Central memory CD8-positive, alpha-beta T cell (primary cell): ENCODE measurements around the gene AATF.

ENCODE experiments used
- ATAC-seq: fragments of 150-1000 bp; cut with Tn5 transposase; replicated peaks from 2 replicates; pipeline ENCODE4 v1.10.0; 2022; ENCODE audit warnings: mild to moderate bottlenecking, moderate FRiP score, moderate number of reproducible peaks; ENCODE audit not compliant: poor library complexity, severe bottlenecking; ENCODE audit errors: extremely low read depth
- DNase-seq, 2 donors: peaks; one replicate each; pipeline ENCODE4 v3.0.0; 2021; ENCODE audit warnings: low spot score in 2 of 2
- H3K27ac Mint-ChIP-seq: one replicate; pipeline ENCODE4 v1.8.0; 2022; ENCODE audit warnings: low read depth, mild to moderate bottlenecking, moderate library complexity, mixed read lengths
- H3K27me3 Mint-ChIP-seq: one replicate; pipeline ENCODE4 v1.8.0; 2022; ENCODE audit warnings: mixed read lengths
- H3K36me3 Mint-ChIP-seq: one replicate; pipeline ENCODE4 v1.8.0; 2022; ENCODE audit warnings: mild to moderate bottlenecking, moderate library complexity, mixed read lengths; ENCODE audit not compliant: insufficient read depth
- H3K4me1 Mint-ChIP-seq: one replicate; pipeline ENCODE4 v1.8.0; 2022; ENCODE audit warnings: mixed read lengths
- H3K4me3 Mint-ChIP-seq: one replicate; pipeline ENCODE4 v1.8.0; 2022; ENCODE audit warnings: mild to moderate bottlenecking, moderate library complexity, mixed read lengths
- H3K9me3 Mint-ChIP-seq: one replicate; pipeline ENCODE4 v1.8.0; 2022; ENCODE audit warnings: mixed read lengths

AATF gene

DNA sequence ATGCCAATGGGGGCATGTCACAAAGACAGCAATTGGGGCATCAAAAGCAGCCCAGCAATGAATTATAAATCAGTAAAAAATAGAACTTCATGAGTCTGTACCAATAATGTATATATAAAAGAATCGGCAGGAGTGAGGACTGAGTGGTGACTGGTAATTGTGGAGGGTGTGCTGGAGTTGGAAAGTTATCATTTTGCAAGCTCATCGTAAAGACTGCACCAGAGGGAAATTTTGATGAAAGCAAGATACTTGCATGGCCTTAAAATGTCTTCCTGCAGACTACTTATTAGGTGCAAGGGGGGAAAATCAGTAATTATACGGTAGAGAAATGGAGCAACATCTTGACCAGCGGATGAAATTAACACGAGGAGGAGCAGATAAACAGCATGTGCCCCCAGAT, 138.9 kb downstream of the AATF start:
- ATAC-seq (no peak), DNase-seq (no peak)
- Mint-ChIP-seq H3K27me3 (no peaks in the 10 kb centered on the region), H3K4me3 (no peak overlapping the region), H3K4me1 (peaks cover 38% of the 10 kb centered on the region), H3K36me3 (peaks cover 4% of the 10 kb centered on the region), H3K27ac (no peak overlapping the region), H3K9me3 (no peaks in the 10 kb centered on the region)

DNA sequence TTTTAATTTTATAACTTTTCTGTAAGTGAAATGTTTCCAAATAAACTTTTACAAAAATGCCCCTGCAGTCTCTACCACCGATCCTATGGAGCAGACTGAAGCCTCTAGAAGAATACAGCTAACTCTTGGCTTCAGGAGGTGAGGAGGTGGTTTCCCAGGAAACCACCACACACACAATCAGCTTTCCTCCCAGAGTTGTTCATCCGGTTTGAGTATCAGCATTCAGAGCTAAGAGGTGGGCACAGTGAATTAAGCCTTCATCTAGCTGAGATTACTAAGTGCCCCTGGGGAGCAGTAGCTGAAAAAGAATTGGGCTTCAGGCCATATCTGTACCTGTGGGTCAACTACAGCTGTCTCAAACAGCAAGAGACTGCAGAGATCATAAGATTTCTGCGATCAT, 139.7 kb downstream of the AATF start:
- Mint-ChIP-seq H3K4me3 (peak overlapping the region; percentile 41), H3K27ac (peak overlapping the region; percentile 99), H3K4me1 (peaks cover 38% of the 10 kb centered on the region), H3K9me3 (no peaks in the 10 kb centered on the region), H3K27me3 (no peaks in the 10 kb centered on the region), H3K36me3 (peaks cover 6% of the 10 kb centered on the region)
- no peak for ATAC-seq
- DNase-seq = no peak

DNA sequence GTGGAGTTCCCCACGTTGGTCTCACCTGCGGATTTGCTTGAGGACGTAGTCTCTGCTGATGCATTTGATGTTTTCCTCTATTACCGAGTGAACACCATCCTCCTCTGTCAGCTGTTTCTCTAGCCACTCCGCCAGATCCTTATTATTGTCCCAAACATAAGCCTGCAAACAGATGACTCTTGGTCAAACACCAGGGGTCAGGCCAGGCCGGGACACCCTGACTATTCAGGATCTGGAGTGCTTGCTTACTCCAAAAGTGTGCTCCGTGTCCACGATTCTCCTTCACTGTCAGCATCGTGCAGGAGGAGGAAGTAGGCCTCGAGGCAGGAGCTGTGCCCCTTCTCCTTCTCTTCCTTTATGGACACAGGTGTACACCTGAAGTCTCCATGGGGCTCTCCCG, 140.2 kb downstream of the AATF start:
- Mint-ChIP-seq H3K9me3 (no peaks in the 10 kb centered on the region), H3K4me3 (peak overlapping the region; percentile 72), H3K27me3 (no peaks in the 10 kb centered on the region), H3K36me3 (peaks cover 6% of the 10 kb centered on the region), H3K4me1 (peaks cover 38% of the 10 kb centered on the region), H3K27ac (peak overlapping the region; percentile 99)
- ATAC-seq = no peak
- no peak for DNase-seq

DNA sequence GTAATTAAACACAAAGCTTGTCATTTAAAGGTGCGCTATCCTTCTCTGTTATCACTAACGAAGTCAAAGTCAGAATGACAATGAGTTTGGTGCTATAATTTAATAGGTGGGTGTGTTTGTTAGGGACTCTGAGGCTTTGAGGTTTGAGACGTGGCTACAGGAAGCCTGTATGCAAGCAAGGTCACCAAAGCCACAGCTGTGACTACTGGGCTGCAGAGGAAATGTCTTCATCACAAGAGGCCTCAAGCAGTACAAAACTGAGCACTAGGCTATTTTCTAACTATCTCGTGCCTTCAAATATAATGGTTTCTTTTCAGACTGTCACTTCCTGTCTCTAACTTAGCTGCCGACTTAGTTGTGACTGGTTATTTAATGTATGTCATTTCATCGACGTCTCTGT, 141.2 kb downstream of the AATF start:
- peak; percentile 98 for ATAC-seq
- peak overlapping the region; percentile 99 for H3K27ac Mint-ChIP-seq

DNA sequence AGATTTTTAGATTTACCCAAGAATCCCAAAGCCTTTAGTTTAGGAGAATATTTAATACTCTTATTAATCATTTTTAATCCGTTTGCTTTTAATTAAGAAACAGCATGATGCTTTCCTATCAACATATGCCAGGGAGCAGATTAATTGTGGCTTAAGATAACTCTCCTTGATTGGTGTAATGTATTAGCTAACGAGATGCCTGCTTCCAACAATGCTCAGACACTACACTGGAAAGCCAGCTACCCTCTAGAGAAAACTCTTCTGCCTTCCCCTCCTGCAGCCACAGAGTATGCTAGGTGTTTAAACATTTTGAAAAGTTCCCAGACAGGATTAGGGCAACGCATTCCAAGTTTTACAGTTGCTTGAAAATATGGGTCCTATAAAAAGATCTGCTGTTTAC, 142.2 kb downstream of the AATF start:
- H3K4me1 Mint-ChIP-seq = peaks cover 38% of the 10 kb centered on the region
- no peaks in the 10 kb centered on the region for H3K9me3 Mint-ChIP-seq

More for the DNA sequence above, 141.2 kb downstream of the AATF start:
- Mint-ChIP-seq H3K9me3 (no peaks in the 10 kb centered on the region), H3K4me3 (peak overlapping the region; percentile 72), H3K4me1 (peaks cover 38% of the 10 kb centered on the region), H3K27me3 (no peaks in the 10 kb centered on the region), H3K36me3 (peaks cover 6% of the 10 kb centered on the region)
- DNase-seq = peak; percentile 30 to 70

DNA sequence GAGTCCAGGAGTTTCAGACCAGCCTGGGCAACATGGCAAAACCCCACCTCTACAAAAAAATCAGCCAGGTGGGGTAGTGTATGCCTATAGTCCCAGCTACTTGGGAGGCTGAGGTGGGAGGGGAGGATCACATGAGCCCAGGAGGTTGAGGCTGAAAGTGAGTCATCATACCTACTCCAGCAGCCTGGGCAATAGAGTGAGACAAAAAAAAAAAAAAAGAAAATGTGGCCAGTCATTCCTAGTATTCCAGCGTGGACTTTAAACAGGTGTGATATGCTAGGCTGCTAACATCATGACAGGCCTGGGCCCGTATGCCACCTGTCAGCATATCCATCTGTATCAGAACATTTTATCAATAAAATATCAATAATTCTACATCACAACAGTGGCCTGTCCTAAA, 143.3 kb downstream of the AATF start:
- no peaks in the 10 kb centered on the region for H3K9me3 Mint-ChIP-seq
- H3K27me3 Mint-ChIP-seq = no peaks in the 10 kb centered on the region
- peaks cover 38% of the 10 kb centered on the region for H3K4me1 Mint-ChIP-seq
- no peak for ATAC-seq
- H3K27ac Mint-ChIP-seq = no peak overlapping the region
- no peak overlapping the region for H3K4me3 Mint-ChIP-seq
- DNase-seq = no peak
- peaks cover 7% of the 10 kb centered on the region for H3K36me3 Mint-ChIP-seq

More for the DNA sequence above, 142.2 kb downstream of the AATF start:
- DNase-seq (no peak), ATAC-seq (no peak)
- Mint-ChIP-seq H3K27me3 (no peaks in the 10 kb centered on the region), H3K4me3 (peak overlapping the region; percentile 72), H3K36me3 (peaks cover 6% of the 10 kb centered on the region), H3K27ac (peak overlapping the region; percentile 99)

DNA sequence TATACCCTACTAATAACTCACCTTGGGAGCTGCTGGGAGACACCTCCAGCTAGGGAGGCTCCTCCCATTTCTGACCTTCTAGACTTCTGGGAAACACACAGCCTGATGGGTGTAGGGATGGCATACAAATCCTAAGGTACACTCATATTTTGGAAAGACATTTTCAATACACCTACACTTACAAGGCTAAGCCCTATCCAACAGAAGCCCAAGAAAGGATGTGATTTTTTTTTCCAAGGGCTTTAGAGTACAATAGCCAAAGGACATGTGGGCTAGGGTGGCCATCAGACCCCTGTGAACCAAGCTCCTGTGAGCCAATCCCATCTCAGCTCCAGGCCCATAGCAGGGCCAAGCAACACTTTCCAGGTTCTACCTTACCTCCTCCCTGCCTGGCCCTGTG, 143.9 kb downstream of the AATF start:
- Mint-ChIP-seq H3K27me3 (no peaks in the 10 kb centered on the region), H3K36me3 (peaks cover 6% of the 10 kb centered on the region), H3K4me1 (peaks cover 35% of the 10 kb centered on the region)

DNA sequence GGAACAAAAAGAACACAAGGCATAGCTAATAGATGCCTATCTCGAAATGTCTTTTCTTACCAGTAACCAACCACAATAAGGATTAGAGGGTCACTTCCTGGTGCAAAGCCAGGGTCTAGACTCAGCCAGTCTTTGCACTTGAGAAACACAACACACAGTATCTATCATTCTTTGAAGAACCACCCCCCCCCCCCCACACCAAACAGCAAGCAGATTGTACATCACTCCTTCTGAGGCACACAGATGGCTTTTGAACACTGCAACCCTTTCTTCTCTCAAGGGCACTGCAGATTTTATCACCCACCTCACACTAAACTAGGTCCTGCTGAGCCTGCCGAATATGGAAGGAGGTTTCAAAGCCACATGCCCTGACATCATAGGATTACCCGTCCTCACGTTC, 145.6 kb downstream of the AATF start:
- DNase-seq = no peak
- Mint-ChIP-seq H3K9me3 (no peaks in the 10 kb centered on the region), H3K4me3 (no peak overlapping the region), H3K27ac (peak overlapping the region; percentile 29), H3K36me3 (peaks cover 9% of the 10 kb centered on the region), H3K4me1 (peaks cover 18% of the 10 kb centered on the region), H3K27me3 (no peaks in the 10 kb centered on the region)
- ATAC-seq = no peak

More for the DNA sequence above, 143.9 kb downstream of the AATF start:
- DNase-seq = no peak
- no peak overlapping the region for H3K27ac Mint-ChIP-seq
- no peaks in the 10 kb centered on the region for H3K9me3 Mint-ChIP-seq
- no peak for ATAC-seq
- H3K4me3 Mint-ChIP-seq = no peak overlapping the region

DNA sequence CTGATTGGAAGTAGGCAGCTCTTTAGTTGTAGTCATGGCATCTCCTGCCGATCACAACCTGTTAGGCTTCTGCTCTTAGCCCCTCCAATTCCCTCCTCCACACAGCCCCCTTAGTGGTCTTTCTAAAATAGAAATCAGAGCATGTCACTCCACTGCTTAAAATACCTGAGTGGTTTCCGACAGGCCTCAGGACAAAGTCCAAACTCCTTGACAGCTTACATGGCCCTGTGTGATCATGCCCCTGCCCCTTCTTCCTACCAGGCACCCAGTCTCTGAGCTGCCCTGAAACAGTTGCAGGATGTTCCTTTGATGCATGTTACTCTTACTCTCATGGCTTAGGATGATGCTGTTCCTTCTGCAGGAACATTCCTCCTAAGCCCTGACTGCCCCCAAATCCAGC, 147.3 kb downstream of the AATF start:
- Mint-ChIP-seq H3K36me3 (peaks cover 7% of the 10 kb centered on the region), H3K4me1 (peaks cover 1% of the 10 kb centered on the region), H3K9me3 (no peaks in the 10 kb centered on the region), H3K4me3 (no peak overlapping the region), H3K27ac (no peak overlapping the region), H3K27me3 (no peaks in the 10 kb centered on the region)
- ATAC-seq (no peak), DNase-seq (no peak)

DNA sequence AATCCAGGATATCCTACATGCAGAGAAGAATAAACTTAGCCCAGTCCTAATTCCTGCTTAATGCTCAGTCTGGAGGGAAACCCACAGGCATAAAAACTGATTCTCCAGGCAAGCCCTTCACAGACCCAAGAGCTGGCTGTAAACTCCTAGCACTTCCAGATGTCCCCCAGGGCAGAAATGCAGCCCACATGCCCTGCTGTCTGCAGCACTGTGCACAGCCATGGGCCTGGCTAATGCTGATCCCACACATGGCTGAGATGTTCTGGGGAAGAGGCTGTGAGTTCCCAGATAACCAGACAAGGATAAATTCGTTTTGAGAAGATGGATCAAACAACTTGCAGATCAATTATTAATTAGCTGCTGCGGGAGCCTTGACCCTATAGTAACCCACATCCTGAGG, 148.4 kb downstream of the AATF start:
- Mint-ChIP-seq H3K27me3 (no peaks in the 10 kb centered on the region), H3K27ac (no peak overlapping the region), H3K4me3 (no peak overlapping the region), H3K4me1 (no peaks in the 10 kb centered on the region), H3K9me3 (no peaks in the 10 kb centered on the region), H3K36me3 (peaks cover 7% of the 10 kb centered on the region)
- DNase-seq (no peak), ATAC-seq (no peak)

DNA sequence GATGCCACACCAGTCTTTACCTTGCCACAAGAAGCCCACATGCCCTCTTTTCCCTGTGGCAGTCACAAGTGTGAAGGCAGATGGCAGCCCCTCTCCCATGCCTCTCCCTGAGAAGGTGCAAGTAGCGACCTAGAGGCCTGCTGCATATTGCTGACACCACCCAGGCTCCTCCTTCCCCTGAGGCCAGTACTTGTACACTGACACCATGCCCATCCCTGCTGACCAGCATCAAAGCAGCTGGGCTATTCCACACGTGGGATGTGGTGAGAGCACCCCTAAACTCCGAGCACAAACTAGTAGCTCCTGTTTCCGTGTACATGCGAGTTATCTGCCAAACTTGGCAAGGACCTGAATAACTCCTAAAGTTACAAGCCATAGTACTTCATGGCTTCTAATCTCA, 149.4 kb downstream of the AATF start:
- H3K4me3 Mint-ChIP-seq = no peak overlapping the region
- no peak overlapping the region for H3K27ac Mint-ChIP-seq
- DNase-seq (no peak), ATAC-seq (no peak)
- H3K4me1 Mint-ChIP-seq = no peaks in the 10 kb centered on the region
- no peaks in the 10 kb centered on the region for H3K27me3 Mint-ChIP-seq
- no peaks in the 10 kb centered on the region for H3K9me3 Mint-ChIP-seq
- H3K36me3 Mint-ChIP-seq = peaks cover 8% of the 10 kb centered on the region

DNA sequence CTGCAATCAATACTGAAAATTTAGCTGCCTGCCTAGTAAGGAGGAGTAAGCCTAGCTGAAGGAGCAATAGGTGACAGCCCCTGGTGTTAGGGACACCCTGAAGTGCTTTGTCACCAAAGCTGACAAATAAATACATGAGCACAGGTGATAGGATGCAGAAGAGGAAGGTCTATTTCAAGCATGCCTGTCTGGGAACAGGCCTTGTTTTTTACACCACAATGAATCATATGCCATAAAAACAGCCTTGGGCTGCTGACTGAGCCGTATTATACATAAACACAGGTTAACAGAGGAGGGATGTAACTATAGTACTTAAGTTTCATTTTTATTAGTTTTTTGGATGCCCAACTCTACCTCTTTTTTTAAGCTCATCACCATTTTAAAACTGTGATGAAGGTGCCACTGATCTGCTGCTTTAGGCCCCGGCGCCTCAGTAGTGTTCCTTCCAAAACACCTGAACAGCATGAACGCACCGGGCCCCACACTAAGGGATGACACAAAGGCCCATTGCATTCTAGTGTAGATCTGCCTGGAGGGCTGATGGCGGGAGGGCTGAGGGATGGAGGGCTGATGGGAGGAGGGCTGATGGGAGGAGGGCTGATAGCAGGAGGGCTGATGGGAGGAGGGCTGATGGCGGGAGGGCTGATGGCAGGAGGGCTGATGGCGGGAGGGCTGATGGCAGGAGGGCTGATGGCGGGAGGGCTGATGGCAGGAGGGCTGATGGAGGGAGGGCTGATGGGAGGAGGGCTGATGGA, 150.3 kb downstream of the AATF start:
- no peaks in the 10 kb centered on the region for H3K9me3 Mint-ChIP-seq
- no peaks in the 10 kb centered on the region for H3K27me3 Mint-ChIP-seq
- ATAC-seq = no peak
- H3K4me1 Mint-ChIP-seq = no peaks in the 10 kb centered on the region
- H3K27ac Mint-ChIP-seq = no peak overlapping the region
- peaks cover 12% of the 10 kb centered on the region for H3K36me3 Mint-ChIP-seq
- no peak for DNase-seq
- H3K4me3 Mint-ChIP-seq = no peak overlapping the region

DNA sequence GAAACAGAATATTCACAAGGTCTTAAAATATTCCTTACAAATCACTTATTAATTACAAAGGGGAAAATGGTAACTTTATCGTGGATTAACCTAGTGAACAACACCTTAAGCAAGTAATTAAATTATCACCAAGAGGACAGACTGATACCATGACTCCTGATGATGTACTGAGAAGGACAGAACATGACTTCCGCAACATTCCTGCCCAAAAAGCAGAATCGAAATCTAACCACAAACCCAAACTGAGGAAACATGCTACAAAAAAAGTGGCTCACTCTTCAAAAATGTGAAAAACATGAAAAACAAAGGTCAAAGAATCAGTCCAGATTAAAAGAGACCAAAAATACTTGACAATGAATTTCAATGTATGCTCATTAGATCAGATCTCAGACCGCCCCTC, 151.5 kb downstream of the AATF start:
- peaks cover 16% of the 10 kb centered on the region for H3K36me3 Mint-ChIP-seq
- no peak overlapping the region for H3K4me3 Mint-ChIP-seq
- ATAC-seq (no peak), DNase-seq (no peak)
- no peaks in the 10 kb centered on the region for H3K4me1 Mint-ChIP-seq
- no peak overlapping the region for H3K27ac Mint-ChIP-seq
- no peaks in the 10 kb centered on the region for H3K9me3 Mint-ChIP-seq
- H3K27me3 Mint-ChIP-seq = no peaks in the 10 kb centered on the region
